ENCODE data around the gene LILRB3.
"Not testable (repeated sequence)": the region's sequence is repeated elsewhere in the genome, so short reads cannot be mapped to it uniquely, and the experiment has no call there.

Gene LILRB3

GRCh38 chr19:54242646-54243045 lies 19.8 kb upstream of the LILRB3 start, which contains the start of gene LILRA6:
LILRA6 (minus strand) TSS chr19:54242790.
- not testable (repeated sequence) for DNase-seq (ENCODE audit: low spot score)

- not testable (repeated sequence) for DNase-seq (ENCODE audit: low spot score)
Observed at GRCh38 chr19:54242234-54242633, 19.4 kb upstream of the LILRB3 start.

DNA sequence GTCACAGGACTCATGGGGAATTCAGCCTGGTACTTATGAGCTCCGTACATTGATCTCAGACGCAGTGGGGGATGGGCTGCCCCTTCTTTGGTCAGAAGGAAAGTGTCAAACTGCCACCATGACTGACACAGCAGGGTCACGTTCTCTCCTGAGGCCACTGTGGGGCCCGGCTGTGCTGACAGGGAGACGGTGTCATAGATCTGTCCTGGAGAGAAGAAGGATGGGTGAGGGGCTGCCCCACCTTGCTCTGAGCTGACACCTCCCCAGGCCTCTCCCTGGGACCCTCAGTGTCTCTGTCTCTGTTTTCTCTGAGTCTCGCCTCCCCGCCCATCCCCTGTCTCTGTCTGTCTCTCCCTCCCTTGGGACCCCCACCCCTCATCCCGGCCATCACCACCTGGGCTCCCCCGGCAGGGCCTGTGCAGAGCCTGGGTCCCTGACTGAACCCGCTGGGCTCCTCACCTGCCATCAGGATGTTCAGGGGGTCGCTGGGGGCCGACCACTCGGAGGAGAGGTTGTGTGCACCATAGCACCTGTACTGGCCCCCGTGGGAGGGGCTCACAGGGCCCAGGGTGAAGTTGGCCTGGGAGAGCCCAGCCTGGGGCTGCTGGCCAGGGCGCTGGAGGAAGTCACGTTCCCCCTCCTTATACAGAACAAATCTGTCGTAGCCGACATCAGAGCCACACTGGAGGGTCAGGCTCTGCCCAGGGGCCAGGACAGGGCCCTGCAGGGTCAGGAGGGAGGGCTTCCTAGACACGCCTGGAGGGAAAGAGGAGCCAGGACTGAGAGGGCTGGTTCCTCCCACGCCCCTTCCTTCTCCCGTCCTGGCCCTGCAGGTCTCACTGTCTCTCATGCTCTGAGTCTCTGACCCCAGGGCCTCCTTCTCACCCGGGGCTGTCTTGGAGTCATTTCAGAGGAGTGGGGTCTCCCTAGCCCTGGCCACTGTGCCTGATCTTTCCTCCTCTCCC lies 17.8 kb upstream of the LILRB3 start:
- not testable (repeated sequence) for DNase-seq (ENCODE audit: low spot score)

DNA sequence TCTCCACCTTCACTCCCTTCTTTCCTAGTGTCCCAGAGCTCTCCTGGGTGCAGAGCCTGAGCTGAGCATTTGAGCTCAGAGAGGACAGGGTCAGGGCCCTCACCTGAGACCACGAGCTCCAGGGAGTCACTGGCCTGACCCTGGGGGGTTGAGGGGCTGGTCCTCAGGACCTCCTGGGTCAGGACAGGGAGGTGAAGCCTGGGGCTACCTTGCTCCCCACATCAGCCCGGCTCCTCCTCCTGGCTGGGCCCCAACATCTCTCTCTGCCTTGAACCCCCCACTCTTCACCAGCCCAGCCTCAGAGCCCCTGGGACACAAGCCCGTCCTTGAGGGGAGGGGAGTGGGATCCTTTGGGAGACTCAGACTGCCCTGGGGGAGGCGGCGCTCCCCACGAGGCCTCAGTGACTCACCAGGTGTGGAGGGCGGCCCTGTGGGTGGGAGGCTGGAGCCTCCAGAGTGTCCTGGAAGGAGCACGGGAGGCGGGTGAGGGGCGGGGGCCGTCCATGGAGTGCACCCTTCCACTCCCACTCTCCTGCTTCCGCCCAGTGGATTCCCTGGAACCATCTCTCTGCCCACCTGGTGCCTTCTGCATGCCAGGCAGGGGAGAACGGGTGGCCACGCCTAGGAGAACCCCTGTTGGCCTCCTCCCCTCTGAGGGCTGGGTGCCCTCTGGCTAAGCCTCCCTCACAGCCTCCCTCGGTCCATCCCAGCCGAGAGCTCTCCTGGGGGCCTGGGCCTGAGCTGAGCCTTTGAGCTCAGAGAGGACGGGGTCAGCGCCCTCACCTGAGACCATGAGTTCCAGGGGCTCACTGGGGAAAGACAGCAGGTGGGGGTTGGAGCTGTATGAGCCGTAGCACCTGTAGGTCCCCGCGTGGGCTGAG lies 16.9 kb upstream of the LILRB3 start:
- not testable (repeated sequence) for DNase-seq (ENCODE audit: low spot score)

- no peak for DNase-seq (ENCODE audit: low spot score)
Observed at GRCh38 chr19:54233941-54234340, 11.1 kb upstream of the LILRB3 start.

DNA sequence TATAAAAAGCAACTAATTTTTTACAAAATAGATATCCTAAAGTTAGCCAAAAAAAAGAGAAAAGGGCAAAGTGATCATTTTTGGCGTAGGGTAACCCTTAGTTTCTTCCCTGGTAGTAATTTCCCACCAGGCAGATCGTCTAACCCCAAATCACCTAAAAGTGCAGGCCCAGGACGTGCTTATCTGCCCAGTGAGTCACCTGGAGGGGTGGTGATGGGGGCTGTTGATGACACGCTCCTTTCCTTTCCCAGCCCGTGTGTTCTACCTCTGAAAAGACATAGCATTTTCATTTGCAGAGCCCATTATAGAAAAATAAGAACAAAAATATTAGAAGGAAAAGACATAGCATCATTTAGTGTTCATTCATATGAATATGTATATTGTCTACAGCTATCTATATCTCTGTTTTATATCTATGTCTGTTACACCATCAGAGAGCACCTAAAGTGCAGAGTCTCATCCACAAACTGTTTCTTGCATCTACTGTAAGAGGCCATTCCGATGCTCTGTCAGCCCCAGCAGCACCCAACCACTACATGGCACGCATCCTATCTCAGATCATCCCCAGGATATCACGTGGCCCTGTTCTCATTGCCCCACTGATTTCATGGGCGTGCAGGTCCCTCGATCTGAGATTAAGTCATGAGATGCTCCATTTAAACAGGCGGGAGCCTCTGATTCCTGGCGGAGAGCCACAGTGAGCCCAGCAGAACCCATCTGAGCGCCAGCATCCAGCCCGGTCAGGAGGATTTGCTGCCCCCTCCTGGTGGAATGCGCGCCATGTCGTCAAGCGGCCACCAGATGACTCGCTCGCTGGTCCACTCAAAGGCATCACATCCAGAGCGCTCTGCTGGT lies 8.5 kb upstream of the LILRB3 start:
- peak; percentile 89 for DNase-seq (ENCODE audit: low spot score)

DNA sequence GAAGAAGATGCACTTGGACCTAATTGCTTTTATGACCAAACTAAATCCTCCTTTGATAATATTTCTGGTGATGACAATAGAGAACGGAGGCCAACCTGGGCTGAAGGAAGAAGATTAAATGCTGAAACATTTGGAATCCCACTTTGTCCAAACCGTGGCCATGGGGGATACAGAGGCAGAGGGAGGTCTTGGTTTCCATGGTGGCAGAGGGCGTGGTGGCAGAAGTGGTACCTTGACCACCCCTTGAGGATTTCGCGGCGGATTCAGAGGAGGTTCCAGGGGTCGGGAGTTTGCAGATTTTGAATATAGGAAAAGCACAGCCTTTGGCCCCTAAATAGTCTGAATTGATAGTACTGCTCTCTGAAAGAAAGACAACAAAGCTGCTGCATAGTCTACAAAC lies 7.2 kb upstream of the LILRB3 start:
- DNase-seq (ENCODE audit: low spot score), result no peak

DNA sequence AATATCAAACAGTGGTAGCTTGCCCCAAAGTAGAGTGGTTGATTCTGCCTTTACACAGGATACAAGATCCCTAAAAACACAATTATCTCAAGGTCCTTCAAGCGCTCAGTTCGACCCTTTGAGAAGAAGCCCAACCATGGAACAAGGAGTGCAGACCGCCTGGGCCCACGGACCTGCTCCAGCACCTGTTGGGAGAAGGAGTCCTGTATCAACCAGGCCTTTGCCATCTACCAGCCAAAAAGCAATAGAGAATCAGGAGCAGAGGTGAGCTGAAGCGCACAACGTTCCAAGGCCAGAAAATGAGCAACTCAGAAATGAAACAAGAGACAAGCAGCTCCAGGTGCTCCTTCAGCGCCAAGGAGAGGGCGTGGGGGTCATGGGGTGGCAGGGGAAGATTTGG lies 6.3 kb upstream of the LILRB3 start:
- no peak for DNase-seq (ENCODE audit: low spot score)

DNA sequence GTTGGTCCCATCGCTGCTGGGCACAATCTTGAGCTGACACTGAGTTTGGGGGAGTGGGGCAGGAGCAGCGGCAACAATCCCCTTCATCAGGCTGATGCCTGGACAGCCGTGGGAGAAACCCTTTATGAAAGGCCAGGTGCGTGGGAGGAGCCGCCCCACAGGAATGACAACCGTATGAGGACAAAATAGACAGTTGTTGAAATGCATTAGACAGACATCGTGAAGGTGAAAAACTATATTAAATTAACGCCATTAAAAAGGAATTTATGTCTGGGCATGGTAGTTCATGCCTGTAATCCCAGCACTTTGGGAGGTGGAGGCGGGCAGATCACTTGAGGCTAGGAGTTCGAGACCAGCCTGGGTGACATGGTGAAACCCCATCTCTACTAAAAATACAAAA lies 1.8 kb upstream of the LILRB3 start:
- DNase-seq (ENCODE audit: low spot score), result not testable (repeated sequence)

DNA sequence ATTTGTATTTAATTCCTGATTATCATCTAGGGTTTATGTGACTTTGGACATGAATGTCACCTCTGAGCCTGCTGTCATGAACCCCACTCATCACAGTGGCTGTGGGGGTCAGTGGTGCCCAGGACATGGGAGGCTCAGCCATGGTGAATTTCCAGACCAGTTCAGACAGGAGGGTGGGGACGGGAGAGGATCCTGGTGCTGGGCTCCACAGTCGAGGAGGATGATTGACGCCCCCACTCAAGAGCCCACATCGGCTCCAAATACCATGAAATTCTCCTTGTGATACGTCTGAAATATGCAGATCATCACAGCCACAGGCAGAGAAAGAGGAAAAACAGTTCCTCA lies 1.1 kb upstream of the LILRB3 start:
- not testable (repeated sequence) for DNase-seq (ENCODE audit: low spot score)

DNA sequence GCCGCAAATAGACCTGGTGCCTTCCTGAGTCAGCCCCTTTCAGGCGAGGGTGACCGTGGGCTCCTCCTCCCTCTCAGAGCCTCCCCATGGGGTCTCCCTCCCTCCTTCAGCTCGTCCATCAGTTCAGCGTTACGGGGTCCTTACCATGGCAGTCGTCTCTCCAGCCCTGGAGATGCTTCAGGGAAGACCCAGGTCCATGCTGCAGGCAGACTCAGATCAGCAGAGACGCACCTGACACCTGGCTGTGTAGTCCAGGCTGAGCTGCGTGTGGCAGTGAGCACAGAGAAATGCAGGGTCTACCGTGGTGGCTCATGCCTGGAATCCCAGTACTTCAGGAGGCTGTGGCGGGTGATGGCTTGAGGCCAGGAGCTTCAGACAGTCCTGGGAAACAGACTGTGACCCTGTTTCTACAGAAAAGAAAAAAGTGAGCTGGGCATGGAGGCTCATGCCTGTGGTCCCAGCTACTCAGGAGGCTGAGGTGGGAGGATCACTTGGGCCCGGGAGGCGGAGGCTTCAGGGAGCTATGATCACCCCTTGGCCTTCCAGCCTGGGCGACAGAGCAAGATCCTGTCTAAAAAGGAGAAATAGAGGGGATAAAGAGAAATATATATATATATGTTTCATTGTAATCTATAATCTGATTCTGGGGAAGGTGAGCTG lies 600 bp upstream of the LILRB3 start:
- not testable (repeated sequence) for DNase-seq (ENCODE audit: low spot score)

GRCh38 chr19:54221947-54222346 lies 860 bp downstream of the LILRB3 start:
- DNase-seq (ENCODE audit: low spot score), result not testable (repeated sequence)

GRCh38 chr19:54219702-54220101 lies 3.1 kb downstream of the LILRB3 start:
- DNase-seq (ENCODE audit: low spot score), result not testable (repeated sequence)

DNA sequence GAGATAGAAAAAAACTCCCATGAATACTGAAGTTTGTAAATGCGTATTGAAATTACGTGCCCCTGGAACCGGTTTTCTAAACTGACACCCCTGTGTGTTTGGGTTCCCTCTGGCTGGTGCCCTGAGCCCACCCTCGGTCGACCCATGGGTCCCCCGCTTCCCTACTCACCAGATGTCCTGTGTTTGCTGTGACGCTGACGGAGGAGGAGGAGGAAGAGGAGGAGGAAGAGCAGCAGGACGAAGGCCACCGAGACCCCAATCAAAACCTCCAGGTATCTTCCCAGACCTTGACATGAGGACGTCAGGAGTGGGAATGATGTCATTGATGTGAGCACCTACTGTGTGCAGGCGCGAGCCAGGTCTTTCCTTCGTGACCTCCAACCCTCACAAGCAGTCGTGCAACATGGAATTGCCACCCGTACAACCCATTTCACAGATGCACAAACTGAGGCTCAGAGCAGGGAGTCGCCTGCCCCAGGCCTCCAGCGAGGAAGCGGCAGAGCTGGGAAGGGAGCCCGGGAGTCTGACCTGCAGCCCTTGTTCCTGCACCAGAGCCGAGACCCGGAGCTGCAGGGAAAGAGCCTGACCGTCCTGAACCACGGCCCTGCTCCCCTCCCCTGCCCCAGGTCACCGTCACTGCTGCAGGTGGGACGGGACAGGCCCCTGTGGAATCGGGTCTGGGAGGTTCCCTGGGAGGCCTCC lies 3.7 kb downstream of the LILRB3 start:
- DNase-seq (ENCODE audit: low spot score), result no peak

- no peak for DNase-seq (ENCODE audit: low spot score)
Observed at GRCh38 chr19:54218259-54218658, 4.5 kb downstream of the LILRB3 start.

- DNase-seq (ENCODE audit: low spot score), result not testable (repeated sequence)
Observed at GRCh38 chr19:54217517-54218247, 5.1 kb downstream of the LILRB3 start.

DNA sequence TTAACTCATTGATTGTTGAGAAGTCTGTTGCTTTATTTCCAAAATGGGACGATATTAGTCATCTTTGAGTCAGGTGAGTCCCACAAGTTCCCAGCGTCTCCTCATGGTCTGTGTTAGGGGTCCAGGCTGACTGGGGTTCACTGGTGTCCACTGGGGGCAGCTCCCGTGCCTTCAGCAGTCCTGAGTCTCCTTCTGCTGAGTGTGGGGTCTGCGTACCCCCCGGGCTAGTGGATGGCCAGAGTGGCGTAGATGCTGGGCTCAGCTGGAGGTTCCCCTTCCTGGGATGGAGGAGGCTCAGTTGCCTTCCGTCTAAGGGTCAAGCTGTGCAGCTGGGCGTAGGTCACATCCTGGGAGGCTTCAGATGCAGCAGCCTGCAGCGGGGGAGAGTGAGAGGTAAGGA lies 5.9 kb downstream of the LILRB3 start:
- DNase-seq (ENCODE audit: low spot score), result no peak

- not testable (repeated sequence) for DNase-seq (ENCODE audit: low spot score)
Observed at GRCh38 chr19:54214734-54215133, 8.1 kb downstream of the LILRB3 start.

DNA sequence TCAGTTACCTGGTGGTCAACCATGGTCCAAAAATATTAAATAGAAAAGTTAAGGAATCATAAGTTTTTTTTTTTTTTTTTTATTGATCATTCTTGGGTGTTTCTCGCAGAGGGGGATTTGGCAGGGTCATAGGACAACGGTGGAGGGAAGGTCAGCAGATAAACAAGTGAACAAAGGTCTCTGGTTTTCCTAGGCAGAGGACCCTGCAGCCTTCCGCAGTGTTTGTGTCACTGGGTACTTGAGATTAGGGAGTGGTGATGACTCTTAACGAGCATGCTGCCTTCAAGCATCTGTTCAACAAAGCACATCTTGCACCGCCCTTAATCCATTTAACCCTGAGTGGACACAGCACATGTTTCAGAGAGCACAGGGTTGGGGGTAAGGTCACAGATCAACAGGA lies 8.6 kb downstream of the LILRB3 start:
- DNase-seq (ENCODE audit: low spot score), result not testable (repeated sequence)

DNA sequence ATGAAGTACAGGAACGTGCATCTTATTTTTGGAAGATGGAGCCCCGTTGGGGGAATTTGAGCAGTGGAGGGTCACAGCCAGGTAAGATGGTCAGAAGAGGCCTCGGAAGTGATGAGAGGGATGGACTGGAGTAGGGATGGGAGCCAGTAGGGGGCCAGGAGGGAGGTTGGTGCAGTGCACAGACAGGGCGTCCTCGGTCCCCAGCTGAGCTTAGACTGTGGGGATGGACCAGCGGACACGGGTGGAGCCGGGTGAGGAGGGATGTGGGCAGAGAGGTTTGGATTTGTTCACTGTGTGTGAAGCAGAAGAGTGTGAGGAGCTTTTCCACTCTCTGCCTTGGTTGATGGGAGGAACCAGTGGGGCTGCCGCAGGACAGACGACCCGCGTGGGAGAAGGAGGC lies 11.6 kb downstream of the LILRB3 start:
- no peak for DNase-seq (ENCODE audit: low spot score)

Measured in D341Med (cell line).